ENCODE measurements around the gene SPRYD3.

Gene SPRYD3

GRCh38 chr12:53101266-53101665 lies 22.1 kb upstream of the SPRYD3 start:
- TF ChIP-seq TAF1 (IDR thresholded peaks at IDR 0.05; ENCODE audit: borderline replicate concordance, insufficient read depth, low read length) (no peak), SIN3A (IDR thresholded peaks at IDR 0.05; ENCODE audit: borderline replicate concordance, insufficient read depth, low read length) (no peak), REST (IDR thresholded peaks at IDR 0.05; ENCODE audit: insufficient read depth in 1 of 2, low read depth in 2 of 2, low read length in 2 of 2) (no peak), POLR2AphosphoS5 (IDR thresholded peaks at IDR 0.05; ENCODE audit: low read depth, low read length) (no peak)

- TF ChIP-seq FOXP2 (optimal IDR thresholded peaks at IDR 0.05; ENCODE audit: borderline replicate concordance, extremely low read depth, extremely low read length, insufficient read depth) (no peak), TAF1 (IDR thresholded peaks at IDR 0.05; ENCODE audit: borderline replicate concordance, insufficient read depth, low read length) (no peak), REST (IDR thresholded peaks at IDR 0.05; ENCODE audit: insufficient read depth in 1 of 2, low read depth in 2 of 2, low read length in 2 of 2) (no peak), POLR2AphosphoS5 (IDR thresholded peaks at IDR 0.05; ENCODE audit: low read depth, low read length) (no peak), SIN3A (IDR thresholded peaks at IDR 0.05; ENCODE audit: borderline replicate concordance, insufficient read depth, low read length) (no peak)
Observed at GRCh38 chr12:53100466-53101151, 21.4 kb upstream of the SPRYD3 start.

GRCh38 chr12:53099071-53099882 lies 20.1 kb upstream of the SPRYD3 start:
- TF ChIP-seq REST (IDR thresholded peaks at IDR 0.05; ENCODE audit: insufficient read depth in 1 of 2, low read depth in 2 of 2, low read length in 2 of 2), result no peak
- no peak for TF ChIP-seq SIN3A (IDR thresholded peaks at IDR 0.05; ENCODE audit: borderline replicate concordance, insufficient read depth, low read length)
- TF ChIP-seq TAF1 (IDR thresholded peaks at IDR 0.05; ENCODE audit: borderline replicate concordance, insufficient read depth, low read length), result no peak
- no peak for TF ChIP-seq FOXP2 (optimal IDR thresholded peaks at IDR 0.05; ENCODE audit: borderline replicate concordance, extremely low read depth, extremely low read length, insufficient read depth)
- TF ChIP-seq POLR2AphosphoS5 (IDR thresholded peaks at IDR 0.05; ENCODE audit: low read depth, low read length), result no peak

DNA sequence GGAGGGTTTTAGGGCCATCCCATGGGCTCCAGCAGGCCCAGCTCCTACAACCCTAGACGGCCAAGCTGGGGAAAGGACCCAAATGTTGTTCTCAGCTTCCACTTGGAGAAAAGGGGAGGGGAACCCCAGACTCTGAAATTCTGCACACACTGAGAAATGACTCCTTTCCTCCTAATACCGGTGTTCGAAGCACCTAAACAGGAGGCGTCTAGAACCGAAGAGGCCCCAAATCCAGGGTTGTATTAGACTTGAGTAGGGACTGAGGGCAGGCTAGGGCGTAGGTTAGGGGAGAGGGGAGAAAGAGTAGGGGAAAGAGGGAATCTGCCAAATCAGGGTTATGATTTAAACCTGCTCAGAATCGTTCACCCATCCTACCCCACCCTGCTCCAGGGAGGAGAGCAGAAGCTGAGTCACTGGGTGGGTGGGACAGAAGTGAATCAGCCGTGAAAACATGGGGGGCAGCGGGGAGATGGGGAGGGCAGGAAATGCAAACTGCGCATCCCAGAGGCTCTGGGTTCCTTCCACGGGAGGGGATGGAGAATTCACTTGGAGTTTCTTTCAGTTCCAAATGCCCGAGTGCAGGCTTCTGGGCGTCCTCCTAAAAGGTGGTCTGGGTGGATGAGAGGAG lies 19.3 kb upstream of the SPRYD3 start:
- no peak for TF ChIP-seq SIN3A (IDR thresholded peaks at IDR 0.05; ENCODE audit: borderline replicate concordance, insufficient read depth, low read length)
- TF ChIP-seq FOXP2 (optimal IDR thresholded peaks at IDR 0.05; ENCODE audit: borderline replicate concordance, extremely low read depth, extremely low read length, insufficient read depth), result no peak
- no peak for TF ChIP-seq REST (IDR thresholded peaks at IDR 0.05; ENCODE audit: insufficient read depth in 1 of 2, low read depth in 2 of 2, low read length in 2 of 2)
- TF ChIP-seq TAF1 (IDR thresholded peaks at IDR 0.05; ENCODE audit: borderline replicate concordance, insufficient read depth, low read length), result no peak
- no peak for TF ChIP-seq POLR2AphosphoS5 (IDR thresholded peaks at IDR 0.05; ENCODE audit: low read depth, low read length)
